Stimulated activated CD8-positive, alpha-beta memory T cell treated with anti-CD3 and anti-CD28 coated beads, Interleukin-15, amount 100 ng/mL, for 4 hours (primary cell): ENCODE measurements around the gene RAB1B.
"Not testable (repeated sequence)": the region's sequence is repeated elsewhere in the genome, so short reads cannot be mapped to it uniquely, and the experiment has no call there.

Experiments used
- DNase-seq, 2 donors: peaks; one replicate each; pipeline ENCODE4 v3.0.0-alpha.2; 2020; ENCODE audit warnings: low read depth in 2 of 2

Gene RAB1B

DNA sequence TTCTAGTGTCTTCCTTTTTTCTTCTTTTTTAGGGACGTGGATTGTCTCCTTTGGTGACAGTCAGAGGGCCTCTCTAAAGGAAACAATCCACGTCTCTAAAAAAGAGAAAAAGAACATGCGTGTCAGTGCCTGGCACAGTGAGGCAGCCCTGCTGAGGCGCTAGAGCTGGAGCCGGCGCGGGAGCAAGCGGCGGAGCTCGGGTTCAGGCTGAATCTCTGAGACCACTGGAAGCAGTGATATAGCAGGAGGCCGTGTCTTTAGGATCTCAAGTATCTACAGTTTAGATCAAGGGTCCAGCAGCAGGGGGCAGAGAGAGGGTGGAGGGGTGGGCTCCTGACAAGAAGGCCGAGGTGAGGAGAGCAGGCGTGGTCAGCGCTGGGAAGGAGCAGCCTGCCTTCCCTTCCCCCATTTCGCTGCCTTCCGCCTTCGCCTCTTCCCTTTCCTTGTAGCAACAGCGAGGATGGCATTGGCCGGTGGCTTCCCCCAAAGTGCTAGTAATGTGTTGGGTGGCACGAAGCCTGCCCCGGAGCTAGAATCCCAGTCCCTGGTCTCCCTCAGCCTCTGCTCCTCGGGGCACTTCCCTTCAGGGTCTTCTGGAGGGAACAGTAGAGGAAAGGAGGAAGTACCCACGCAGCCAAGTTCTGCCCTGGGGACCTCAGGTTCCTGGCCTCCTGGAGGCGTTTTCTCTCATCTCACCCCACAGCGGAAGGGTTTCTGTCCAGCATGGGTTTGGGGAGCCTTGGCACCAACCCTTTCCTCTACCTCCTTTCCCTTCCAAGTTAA lies 28.2 kb upstream of the RAB1B start:
- no peak for DNase-seq

DNA sequence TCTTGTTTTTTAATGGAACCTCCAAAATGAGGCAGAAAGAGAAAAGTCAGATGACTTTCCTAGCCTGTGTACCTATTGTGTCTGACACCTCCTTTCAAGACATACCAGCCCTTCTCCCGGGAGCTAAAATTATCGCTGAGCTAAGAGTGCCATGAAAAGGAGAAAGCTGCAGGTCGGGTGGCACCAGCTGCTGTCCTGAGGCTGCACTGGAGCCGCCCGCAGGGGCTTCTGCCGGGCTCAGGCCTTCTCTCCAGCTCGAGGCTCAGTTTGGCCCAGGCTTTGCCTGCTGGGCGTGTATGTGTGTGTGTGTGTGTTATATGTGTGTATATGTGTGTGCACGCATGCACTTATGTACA lies 27.7 kb upstream of the RAB1B start:
- no peak for DNase-seq

DNA sequence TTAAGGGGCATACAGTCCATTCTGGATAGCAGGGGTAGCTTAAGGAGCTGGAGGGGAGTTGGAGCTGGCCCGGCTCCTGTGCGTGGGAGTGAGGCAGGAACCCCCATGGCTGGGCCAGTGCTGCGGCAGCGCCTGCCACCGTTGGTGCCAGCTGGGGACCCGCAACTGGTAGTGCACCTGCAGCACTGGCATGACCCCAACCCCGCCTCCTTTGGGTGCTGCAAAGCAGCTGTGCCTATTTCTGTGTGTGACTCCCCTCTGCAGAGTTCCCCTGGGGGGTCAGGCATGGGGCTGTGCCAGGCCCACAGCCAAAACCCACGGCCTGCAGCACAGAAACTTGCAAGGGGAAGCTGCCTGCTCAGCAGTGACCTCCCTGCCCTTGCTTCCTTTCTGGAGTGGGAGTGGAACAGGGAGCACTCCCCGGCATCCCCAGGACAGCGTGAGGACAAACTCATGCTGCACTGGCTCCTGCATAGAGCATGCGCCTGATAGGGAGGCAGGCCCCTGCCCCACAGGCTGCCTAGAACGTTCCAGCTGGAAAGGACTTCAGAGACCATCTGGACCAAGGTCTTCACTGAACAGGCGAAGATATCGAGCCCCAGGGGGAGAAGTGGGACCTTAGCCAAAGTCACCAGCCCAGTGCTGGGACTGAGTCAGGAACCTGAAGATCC lies 26.2 kb upstream of the RAB1B start:
- no peak for DNase-seq

DNA sequence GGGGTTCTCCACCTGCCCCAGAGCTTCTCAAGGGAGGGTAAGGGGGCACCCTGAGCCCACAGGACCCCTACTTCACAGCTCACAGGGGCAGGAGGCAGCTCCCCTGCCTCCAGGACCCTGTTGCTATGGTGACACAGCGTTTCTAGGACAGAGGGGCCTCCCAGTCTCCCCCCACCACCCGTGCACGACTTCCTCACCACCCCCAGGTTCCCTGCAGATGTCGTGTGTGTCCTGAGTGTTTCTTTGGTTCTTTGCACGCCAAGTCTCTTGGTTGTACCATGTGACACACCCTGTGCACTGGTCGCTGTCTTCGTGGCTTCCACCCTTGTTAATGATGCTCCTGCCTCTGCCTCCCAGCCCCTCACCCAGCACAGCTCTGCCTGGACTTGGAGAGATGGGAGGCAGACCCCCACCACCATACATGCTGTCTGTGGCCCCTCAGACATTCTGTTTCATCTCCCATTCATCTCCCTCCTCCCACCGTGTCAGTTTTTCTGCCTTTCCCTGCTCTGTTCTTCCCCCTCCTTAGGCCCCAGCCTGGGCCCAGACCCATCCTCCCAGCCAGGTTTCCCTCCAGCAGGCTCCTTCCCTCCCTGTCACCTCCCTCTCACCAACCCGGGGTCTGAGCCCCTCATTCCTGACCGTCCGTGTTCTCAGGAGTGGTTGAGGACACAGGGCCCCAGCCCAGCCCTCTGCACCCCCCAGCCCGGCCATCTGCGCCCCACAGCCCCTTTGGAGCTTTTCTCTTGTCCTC lies 24.5 kb upstream of the RAB1B start:
- DNase-seq, result no peak

DNA sequence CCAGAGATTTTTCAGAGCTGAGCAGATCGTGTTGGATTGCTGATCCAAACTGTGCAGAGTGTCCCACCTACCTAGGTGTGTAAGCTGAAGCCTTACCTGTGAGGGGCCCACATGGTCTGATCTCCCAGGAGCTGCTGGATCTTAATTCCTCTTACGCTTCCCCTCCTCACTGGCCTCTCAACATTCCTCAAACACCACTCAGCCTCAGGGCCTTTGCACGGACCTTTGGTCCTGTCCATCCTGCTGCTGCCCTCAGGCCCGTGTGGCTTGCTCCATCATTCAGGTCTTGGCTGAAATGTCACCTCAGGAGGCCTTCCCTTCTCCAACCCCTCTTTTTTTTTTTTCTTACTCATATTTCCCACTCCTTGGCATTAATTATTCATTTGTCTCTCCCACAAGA lies 21.1 kb upstream of the RAB1B start:
- no peak for DNase-seq

DNA sequence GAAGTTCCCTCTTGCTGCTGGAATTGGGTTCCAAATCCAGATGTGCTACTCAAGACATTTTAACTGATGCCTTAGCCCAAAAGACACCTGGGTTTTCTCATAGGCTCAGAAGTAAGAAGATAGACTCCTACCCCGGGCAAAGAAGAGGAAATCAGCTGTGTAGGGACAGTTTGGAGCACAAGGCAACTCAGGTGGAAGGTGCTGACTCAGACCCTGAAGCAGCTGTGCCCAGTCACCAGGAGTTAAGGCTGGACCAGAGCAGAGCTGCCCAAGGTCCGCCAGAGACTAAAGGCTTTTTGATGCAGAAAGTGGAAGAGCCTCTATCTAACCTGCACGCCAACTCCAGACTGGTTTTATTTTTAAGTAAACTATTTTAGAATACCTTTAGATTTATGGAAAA lies 20.6 kb upstream of the RAB1B start:
- no peak for DNase-seq

DNA sequence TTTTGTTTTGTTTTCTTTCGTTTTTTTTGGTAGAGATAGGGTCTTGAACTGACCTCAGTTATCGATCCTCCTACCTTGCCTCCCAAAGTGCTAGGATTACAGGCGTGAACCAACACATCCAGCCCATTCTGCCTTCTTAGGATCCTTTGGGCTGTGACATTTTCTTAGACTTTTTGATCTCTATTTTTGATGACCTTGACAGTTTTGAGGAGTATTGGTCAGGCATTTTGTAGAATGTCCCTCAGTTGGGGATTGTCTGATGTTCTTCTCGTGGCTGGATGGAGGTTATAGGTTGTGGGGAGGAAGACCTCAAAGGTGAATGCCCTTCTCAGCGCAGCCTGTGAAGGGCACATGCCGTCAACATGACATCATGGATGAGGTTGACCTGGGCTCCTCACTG lies 19.5 kb upstream of the RAB1B start:
- no peak for DNase-seq

DNA sequence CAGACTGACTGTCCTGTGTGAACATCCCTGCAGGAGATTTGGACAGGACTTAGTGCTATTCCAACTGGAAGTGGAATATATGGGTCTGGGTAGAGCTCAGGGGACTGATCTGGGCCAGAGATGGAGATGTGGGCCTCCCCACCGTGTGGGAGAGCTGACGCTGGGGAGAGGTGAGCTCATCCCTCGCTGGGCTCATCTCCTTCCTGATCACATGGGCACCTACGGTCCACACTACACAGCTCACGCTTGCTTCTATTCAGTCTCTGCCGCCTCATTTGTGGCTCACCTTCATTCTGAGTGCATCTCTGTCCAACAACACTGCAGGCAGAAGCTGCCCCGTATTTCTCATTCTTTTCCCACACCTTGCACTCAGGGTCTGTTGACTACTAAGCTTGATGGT lies 16.6 kb upstream of the RAB1B start:
- no peak for DNase-seq

DNA sequence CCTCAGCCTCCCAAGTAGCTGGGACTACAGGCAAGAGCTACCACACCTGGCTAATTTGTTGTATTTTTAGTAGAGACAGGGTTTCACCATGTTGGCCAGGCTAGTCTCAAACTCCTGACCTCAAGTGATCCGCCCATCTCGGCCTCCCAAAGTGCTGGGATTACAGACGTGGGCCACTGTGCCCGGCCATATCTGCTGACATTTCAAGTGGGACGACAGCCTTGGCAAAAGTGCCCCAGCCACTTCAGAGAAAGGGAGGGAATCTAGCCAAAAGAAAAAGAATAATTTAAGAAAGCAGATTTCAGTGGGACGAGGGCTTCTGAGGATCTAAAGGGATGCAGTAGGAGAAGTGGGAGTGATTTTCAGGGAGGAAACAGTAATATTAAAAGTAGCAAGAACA lies 15.4 kb upstream of the RAB1B start:
- DNase-seq, result not testable (repeated sequence)

DNA sequence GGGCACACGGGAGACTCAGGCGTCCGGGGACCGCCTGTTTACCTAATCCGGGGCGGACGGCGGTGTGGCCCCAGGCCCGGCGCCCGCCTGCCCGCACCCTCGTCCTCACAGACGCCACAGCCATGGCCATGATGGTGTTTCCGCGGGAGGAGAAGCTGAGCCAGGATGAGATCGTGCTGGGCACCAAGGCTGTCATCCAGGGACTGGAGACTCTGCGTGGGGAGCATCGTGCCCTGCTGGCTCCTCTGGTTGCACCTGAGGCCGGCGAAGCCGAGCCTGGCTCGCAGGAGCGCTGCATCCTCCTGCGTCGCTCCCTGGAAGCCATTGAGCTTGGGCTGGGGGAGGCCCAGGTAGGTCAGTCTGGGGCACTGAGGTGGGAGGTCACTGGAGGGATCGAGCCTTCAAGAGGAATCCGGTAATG lies 10.0 kb upstream of the RAB1B start:
- no peak for DNase-seq

DNA sequence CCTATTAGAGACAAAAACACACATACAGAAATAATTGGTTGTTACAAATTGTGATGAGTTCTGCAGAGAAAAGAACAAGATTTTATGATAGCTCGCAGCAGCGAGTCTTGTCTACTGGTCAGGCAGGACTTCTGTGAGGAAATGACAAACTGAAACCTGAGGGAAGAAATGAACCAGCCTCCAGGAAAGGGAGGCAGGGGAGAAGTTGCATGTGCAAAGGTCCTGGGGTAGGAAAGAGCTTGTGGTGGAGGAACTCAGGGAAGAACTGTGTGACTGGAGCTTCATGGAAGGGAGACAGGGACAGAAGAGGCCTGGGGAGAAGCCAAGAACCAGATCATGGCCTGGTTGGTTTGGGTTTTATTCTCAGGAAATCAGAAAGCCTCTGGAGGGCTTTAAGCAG lies 9.2 kb upstream of the RAB1B start:
- DNase-seq, result no peak

DNA sequence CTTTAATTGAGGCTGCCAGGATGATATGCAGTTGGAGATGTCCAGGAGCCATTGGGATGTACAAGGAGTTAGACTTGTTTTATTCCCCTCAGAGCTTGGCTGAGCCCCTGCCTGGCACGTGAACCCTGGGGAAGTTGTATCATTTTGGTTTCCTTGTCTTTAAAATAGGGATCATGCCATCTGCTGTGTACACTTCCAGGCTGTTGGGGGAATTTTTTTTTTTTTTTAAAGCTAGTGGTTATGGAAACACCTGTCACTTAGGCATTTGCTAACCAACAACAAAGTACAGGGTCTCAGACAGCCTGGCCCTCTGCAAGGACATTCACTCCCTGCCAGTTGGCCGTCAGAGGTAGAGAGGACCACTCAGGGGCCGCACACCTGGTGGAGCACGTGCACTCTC lies 8.5 kb upstream of the RAB1B start:
- no peak for DNase-seq

DNA sequence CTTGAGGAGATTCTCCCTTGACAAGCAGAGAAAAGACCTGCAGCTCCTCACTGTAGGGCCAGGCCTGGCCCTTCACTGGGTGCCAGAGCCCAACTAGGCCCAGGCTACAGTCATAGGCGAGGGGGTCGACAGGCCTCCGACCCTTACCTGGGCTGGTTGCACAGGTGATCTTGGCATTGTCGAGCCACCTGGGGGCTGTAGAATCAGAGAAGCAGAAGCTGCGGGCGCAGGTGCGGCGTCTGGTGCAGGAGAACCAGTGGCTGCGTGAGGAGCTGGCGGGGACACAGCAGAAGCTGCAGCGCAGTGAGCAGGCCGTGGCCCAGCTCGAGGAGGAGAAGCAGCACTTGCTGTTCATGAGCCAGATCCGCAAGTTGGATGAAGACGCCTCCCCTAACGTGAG lies 6.9 kb upstream of the RAB1B start:
- DNase-seq, result no peak

DNA sequence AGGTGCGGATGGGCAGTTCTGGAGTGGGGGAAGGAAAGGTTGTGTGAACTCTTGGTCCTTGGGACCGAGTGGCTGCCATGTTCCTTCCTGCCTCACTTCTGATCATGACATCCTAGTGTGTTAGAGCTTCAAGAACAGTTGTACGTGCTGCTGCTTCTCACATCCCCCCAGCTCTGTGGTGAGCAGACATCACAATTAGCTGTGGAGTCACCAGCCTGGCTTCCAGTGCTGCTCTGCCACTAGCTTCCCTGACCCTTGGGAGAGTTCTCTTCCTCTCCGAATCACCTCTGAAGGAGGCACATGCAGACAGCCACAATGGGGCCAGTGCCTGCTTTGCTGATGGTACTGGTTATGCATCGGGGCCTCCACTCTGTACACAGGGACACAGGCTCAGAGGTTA lies 6.2 kb upstream of the RAB1B start:
- DNase-seq, result no peak

DNA sequence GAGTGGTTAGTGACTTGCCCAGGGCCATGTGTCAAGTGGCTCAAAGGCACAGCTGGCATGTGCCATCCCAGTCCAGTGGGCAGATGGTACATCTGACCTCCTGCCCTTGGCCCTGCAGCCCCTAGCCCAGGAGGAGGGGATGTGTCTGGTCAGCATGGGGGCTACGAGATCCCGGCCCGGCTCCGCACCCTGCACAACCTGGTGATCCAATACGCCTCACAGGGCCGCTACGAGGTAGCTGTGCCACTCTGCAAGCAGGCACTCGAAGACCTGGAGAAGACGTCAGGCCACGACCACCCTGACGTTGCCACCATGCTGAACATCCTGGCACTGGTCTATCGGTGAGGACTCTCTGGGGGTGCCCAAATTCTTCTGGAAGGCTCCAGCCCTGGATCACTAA lies 5.7 kb upstream of the RAB1B start:
- no peak for DNase-seq

DNA sequence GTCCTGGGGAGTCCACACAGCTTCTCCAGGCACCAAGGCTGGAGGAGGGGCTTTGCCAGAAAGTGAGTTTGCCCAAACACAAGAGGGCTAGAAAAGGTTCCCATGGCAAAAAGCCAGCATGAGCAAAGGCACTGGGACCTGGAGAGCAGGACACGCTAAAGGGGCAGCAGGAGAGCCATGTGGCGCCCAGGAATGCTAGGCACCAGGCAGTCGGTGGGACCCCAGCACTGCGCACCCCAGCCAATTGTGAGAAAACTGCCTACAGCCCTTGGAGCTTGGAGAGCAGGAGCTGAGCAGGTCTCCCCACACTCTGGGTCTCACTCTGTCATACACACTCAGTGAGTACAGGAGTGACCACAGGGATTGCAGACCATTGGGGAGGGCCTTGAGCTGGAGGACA lies 5.2 kb upstream of the RAB1B start:
- DNase-seq, result no peak

DNA sequence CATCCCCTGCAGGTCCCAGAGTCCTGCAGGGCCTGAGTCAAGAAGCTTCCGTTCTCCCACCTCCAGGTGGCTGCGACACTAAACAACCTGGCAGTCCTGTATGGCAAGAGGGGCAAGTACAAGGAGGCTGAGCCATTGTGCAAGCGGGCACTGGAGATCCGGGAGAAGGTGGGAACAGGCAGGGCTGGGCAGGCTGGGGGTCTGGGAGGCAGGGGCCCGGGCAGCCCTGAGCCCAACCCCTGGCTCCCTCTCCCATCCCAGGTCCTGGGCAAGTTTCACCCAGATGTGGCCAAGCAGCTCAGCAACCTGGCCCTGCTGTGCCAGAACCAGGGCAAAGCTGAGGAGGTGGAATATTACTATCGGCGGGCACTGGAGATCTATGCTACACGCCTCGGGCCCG lies 4.7 kb upstream of the RAB1B start:
- DNase-seq, result no peak

DNA sequence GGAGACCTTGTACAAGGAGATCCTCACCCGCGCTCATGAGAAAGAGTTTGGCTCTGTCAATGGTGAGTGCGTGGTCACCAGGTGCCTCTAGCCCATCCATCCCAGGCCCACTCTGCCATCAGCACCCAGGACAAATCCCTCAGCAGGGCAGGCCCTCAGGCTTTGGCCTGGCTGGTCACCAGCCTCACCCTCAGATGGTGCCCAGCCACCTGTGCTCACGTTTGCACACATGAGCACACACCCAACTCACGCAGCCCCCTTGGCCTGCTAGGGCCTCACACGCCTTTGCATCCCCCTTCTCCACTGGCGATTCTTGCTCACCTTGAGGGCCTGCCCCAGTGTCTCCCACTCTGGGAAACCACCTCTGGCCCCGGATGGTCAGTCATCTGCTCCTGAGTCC lies 4.1 kb upstream of the RAB1B start:
- DNase-seq, result no peak

DNA sequence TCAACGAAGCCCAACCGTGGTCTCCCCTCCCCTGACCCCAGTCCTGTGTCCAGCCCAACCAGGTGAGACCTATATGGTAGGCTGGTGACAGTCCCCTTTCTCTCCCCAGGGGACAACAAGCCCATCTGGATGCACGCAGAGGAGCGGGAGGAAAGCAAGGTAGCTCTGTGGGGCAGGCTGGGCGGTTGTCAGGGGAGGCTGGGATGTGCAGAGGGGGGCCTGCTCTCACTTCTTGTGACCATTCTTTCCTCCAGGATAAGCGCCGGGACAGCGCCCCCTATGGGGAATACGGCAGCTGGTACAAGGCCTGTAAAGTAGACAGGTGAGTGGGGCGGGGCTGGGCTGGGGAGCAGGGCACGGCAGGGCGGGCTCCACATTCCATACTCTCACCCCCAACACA lies 3.5 kb upstream of the RAB1B start:
- DNase-seq, result no peak

DNA sequence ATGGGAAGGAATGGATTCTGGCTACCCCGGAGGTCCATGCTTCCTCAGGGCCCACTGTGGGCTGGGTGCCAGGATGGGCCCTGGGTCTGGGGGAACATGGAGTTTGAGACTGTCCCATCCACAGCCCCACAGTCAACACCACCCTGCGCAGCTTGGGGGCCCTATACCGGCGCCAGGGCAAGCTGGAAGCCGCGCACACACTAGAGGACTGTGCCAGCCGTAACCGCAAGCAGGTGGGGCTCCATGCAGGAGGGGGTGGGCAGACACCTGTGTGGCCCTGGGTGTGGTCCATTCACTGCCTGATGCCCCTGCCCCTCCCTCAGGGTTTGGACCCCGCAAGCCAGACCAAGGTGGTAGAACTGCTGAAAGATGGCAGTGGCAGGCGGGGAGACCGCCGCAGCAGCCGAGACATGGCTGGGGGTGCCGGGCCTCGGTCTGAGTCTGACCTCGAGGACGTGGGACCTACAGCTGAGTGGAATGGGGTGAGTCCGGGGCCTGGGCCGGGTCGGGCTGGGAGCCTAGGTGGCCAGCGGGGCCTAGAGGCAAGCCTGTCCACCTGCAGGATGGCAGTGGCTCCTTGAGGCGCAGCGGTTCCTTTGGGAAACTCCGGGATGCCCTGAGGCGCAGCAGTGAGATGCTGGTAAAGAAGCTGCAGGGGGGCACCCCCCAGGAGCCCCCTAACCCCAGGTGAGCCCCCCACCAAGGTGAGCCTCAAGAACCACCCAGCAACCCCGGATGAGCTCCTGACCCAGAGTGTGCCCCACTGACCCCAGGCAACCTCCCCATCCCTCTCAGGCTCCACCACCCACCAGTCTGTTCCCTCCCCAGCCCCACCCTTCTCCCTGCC lies 2.7 kb upstream of the RAB1B start:
- DNase-seq, result no peak

DNA sequence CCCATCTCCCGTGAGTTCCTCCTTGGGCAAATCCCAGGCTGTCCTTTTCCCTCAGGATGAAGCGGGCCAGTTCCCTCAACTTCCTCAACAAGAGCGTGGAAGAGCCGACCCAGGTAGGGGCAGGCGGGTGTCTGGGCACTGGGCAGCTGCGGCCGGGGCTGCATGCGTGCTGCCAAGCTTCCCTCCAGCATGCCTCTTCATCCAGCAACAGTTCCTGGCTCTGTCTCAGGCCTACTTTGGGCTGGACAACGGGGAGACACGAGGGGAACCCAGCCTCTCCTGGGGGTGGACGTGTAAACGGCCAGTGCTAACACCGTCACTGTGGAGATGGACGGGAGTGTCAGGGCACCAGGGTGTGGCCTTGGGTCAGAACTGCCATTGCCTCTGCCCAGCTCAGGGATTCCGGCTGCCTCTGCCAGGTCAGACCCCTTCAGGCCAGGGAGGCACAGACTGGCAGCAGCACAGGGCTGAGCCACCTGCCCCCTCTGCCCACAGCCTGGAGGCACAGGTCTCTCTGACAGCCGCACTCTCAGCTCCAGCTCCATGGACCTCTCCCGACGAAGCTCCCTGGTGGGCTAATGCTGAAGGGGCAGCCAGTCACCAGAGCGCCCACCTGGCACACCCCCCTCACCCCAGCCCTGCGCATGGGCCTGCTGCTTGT lies 1.9 kb upstream of the RAB1B start:
- DNase-seq, result no peak

DNA sequence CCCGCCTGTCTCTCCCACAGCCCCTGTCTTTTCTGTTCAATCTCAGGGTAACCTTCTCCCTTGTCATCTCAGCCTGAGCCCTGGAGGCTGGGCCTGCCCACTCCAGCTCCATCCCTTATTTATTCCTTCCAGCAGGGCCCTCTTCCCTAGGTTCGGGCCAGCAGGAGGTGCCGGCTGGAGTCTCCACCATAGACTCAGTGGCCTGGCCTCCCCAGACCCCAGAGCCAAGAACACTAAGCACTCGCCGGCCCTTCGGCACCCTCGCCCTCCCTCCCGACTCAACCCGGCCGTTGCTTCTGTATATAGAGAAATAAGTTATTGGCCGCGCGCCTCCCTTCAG lies 1.4 kb upstream of the RAB1B start:
- no peak for DNase-seq
